NCI-H2196 treated with DMSO at 0.1 percent for 48 hours (cell line): ENCODE measurements around the gene TMF1.

Source experiments
- DNase-seq: peaks from one replicate; lab custom pipeline; 2025; ENCODE audit not compliant: unreplicated experiment; lab: John Stamatoyannopoulos, UW

TMF1 gene, protein sequence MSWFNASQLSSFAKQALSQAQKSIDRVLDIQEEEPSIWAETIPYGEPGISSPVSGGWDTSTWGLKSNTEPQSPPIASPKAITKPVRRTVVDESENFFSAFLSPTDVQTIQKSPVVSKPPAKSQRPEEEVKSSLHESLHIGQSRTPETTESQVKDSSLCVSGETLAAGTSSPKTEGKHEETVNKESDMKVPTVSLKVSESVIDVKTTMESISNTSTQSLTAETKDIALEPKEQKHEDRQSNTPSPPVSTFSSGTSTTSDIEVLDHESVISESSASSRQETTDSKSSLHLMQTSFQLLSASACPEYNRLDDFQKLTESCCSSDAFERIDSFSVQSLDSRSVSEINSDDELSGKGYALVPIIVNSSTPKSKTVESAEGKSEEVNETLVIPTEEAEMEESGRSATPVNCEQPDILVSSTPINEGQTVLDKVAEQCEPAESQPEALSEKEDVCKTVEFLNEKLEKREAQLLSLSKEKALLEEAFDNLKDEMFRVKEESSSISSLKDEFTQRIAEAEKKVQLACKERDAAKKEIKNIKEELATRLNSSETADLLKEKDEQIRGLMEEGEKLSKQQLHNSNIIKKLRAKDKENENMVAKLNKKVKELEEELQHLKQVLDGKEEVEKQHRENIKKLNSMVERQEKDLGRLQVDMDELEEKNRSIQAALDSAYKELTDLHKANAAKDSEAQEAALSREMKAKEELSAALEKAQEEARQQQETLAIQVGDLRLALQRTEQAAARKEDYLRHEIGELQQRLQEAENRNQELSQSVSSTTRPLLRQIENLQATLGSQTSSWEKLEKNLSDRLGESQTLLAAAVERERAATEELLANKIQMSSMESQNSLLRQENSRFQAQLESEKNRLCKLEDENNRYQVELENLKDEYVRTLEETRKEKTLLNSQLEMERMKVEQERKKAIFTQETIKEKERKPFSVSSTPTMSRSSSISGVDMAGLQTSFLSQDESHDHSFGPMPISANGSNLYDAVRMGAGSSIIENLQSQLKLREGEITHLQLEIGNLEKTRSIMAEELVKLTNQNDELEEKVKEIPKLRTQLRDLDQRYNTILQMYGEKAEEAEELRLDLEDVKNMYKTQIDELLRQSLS

DNA sequence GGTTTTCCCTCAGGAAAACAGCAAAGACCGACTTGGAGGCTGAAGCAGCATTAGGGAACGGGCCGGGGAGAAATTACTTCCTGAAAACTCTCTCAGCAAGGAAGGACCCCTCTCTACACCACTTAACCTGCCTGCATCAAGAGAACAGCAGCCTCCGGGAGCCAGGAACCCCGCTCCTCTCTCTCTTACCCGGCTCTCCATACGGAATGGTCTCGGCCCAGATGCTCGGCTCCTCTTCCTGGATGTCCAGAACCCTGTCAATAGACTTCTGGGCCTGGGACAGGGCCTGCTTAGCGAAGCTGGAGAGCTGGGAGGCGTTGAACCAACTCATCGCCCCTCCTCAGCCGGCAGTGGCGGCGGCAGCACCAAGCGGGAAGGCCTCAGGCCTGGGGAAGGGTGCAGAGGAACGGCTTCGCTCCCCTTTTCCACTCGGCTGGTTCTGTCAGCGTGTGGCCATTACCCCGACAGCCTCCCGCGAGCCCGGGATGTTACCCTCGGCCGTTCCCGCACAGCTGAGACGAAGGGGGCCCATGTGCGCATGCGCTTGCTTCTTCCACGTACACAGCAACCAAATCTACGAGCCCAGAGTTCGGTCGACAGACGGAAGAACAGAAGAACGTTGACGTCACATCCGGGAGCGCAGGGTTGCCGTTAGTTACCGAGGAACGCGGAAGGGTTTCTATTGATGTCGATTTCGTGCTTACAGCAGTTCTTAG is at the start of gene TMF1:
Gene TMF1, minus strand, starts transcription at position 578 of the 716 bp plus-strand sequence. Its CDS starts 247 bp downstream, at position 331.
- no peak for DNase-seq

DNA sequence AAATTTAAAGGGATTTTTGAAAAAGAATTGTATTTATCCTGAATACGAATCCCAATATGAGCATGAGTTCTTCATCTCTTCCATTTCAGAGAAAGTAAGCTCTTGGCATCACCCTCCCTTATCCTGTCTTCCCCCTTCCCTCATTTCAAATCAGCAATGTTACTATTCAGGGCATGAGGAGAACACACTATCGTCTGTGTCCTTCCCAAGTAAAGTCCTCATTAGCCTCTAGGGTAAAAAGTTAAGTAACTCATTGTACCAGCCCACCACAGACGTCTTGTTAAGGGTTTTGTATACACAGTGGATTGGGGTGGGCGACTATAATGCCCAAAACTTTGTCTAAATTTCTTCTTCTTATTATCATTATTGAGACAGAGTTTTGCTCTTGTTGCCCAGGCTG is 47.4 kb upstream of the TMF1 start:
- DNase-seq: no peak

DNA sequence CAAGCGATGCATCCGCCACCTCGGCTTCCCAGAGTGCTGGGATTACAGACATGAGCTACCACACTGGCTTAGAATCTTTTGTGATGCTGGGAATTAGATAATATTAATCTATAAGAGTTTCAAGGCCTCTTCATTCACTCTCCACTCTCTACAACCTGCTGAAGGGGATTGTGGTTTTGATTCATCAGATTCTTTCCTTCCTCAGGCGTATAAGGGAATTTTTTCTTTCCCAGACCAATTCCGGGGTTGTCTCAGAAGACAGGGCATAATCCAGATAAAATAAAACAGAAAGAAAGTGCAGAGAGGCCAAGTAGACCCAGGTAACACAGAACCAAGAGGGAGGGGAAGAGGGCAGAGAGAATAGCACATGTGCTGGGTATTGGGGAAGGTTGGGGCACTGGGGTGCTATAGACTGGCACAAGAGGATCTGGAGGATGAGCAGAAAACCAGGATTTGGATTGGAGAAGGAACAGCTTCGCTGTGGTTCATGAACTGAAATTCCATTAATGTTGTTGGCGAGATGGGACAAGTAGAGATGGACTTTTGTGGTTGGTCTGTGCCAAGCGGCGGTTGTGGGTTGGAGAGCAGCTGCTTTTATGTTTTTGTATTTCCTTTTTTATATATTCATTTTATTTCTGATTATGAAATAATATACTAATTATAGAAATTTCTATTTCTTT is 45.4 kb upstream of the TMF1 start:
- DNase-seq: no peak

DNA sequence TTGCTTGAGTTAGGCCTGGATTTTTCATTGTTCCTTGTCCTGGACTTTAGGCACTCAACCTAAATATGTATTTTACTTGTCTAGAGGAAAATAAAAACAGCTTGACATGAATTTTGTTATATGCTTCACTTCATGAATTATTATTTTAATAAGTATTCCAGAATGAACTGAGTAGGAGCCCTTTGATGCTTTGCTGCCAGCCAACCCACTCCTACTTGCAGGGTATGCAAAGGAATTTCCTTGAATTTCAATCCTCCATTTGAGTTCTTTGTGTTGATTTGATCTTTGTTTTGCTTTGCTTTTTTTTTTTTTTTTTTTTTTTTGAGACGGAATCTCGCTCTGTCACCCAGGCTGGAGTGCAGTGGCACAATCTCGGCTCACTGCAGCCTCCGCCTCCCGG is 44.2 kb upstream of the TMF1 start:
- DNase-seq: no peak

DNA sequence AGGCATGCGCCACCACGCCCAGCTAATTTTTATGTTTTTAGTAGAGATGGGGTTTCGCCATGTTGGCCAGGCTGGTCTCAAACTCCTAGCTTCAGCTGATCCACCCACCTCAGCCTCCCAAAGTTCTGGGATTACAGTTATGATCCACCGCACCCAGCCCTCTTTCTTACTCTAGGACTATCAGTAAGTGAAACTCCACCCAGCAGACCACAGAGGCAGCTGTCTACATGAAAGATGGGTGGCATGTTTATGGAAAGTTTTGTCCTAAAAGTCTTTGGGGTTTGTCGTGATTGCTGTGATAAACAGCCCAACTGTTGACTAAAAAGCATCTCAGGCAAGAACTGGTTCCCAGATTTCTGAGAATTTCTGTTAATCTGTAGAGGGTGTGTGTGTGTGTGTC is 43.5 kb upstream of the TMF1 start:
- DNase-seq: no peak

DNA sequence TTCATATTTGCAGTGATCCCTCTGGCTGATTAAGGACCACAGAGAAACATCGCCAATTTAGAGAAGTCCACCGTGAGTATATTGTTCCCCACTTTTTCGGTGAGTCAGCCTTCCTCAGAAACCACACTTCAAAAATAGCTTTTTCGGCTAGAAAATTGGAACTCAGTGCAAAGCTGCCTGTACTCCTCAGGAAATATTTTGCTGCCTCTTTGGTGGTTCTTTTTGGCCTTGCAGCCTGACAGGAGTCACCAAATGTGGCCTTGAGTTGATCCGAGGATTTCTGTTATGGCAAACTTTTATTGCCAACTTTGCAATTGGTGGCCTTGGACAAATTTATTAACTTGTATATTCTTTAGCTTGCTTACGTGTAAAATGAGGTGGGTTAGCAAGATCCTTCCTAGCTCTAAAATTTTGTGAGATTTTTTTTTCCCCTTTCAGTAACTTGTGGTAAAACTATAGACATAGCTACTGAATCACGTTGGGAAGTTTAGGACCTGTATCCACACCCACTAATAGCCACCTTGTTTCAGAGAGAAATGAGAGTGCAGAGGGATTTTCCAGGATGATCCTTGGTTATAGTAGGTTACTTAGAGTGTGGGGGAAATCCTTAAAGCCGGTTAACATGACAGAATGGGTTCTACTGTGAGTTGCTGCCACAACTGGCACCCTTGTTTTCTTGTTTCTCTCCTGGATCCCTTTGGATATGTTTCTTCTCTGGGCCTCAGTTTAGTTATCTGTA is 42.5 kb upstream of the TMF1 start:
- DNase-seq: no peak

DNA sequence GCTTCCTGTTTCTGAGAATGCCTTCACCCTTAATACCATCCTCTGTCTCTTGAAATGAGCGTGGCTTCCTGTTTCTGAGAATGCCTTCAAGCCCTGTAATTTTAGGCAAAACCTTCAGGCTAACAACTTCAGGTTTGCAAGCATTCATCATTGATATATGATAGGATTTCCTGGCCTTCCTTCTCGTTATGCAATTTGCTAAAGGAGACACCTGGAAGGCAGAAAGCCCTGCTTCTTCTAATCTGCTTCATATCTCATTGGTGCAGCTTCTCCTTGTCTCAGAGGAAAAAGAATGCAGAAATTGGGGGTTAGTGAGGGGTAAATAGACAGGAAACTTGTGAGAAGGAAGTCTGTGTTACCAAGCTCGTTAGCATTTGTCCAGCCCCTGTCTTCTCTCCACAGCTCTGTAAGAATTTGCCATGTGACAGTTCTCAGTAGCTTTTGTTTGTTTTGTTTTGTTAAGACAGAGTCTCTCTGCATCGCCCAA is 39.9 kb upstream of the TMF1 start:
- DNase-seq: no peak

DNA sequence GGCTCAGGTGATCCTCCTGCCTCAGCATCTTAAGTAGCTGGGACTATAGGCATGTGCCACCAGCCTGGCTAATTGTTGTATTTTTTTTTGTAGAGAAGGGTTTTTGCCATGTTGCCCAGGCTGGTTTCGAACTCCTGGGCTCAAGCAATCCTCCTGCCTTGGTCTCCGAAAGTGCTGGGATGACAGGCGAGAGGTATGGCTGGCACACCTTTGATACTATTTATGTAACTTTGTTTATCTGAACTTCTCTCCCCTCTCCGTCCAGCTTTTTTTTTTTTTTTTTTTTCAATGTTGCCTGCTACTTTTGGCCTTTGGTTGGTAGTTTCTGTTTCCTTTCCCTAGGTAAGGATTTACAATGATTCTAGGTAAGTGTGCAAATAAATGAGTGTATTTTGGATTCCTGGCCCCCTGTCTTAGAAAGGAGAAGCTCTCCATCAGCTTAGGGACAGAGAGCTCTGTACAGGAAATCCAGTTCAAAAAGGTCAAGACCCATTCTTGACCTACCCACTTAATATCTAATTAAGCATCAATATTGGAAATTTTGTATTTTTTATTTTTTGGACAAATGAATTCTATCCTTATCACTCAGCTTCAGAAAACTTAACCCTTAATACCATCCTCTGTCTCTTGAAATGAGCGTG is 39.4 kb upstream of the TMF1 start:
- DNase-seq: no peak

DNA sequence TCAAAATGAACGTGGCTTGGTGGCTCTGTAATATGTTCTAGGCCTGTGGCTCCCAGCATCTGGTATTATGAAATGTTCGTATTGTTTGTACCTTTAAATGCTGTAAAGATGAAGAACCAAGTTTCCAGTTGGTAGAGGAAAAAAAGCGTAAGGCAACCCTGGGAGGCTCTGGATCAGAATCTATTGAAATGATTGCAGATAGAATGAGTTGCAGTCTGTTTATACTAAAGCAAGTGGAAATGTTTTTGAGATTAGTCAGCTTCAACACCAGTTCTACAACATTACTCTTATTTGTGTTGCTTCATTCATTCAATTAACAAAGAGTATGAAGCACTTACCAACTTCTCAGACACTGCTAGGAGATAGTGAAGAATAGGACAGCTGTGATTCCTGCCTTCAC is 37.9 kb upstream of the TMF1 start:
- DNase-seq: no peak

DNA sequence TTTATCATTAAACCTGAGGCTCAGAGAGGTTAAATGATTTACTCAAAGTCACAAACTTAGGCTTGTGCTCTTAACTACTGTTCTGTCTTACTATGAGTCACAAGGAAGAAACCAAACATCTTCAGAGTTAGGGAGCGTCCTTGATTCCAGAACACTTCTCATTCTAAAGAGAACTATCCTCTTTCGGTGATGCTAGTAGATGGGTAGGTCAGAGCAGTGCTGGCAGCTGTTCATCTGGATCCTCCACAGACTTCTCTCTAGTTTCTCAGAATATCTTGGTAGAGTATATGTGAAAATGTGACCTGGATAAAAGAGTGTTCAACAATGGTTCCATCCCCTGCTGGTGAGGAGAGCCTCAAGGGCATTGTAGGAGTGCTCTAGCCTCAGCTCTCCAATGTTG is 35.9 kb upstream of the TMF1 start:
- DNase-seq: no peak

DNA sequence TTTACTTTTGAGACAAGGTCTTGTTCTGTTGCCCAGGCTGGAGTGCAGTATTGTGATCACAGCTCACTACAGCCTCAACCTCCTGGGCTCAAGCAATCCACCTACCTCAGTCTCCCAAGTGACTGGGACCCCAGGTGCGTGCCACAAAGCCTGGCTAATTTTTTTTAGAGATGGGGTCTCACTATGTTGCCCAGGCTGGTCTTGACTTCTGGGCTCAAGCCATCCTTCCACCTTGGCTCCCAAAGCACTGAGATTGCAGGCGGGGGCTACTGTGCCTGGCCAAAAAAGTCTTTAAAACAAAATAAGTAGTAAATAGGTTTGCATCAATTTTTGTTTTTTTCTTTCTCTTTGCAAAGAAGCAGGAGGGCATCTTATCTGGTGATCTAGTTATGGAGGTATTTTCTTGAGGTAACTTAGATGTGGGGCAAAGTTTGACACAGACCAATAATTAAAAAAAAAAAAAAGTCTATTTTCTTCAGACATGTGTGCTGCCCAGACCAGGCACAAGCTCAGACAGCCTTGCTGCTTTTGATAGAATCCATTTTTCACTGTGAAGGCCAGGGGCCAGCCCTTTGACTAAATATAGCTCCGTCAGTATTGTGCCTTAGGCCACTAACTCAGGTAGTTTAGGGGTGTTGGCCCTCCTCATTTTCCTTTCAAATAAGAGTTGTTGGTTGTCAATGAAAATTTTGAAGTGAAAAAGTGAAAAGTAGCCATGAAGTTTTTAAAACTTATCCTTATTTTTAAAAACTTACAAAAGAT is 35.1 kb upstream of the TMF1 start:
- DNase-seq: no peak

DNA sequence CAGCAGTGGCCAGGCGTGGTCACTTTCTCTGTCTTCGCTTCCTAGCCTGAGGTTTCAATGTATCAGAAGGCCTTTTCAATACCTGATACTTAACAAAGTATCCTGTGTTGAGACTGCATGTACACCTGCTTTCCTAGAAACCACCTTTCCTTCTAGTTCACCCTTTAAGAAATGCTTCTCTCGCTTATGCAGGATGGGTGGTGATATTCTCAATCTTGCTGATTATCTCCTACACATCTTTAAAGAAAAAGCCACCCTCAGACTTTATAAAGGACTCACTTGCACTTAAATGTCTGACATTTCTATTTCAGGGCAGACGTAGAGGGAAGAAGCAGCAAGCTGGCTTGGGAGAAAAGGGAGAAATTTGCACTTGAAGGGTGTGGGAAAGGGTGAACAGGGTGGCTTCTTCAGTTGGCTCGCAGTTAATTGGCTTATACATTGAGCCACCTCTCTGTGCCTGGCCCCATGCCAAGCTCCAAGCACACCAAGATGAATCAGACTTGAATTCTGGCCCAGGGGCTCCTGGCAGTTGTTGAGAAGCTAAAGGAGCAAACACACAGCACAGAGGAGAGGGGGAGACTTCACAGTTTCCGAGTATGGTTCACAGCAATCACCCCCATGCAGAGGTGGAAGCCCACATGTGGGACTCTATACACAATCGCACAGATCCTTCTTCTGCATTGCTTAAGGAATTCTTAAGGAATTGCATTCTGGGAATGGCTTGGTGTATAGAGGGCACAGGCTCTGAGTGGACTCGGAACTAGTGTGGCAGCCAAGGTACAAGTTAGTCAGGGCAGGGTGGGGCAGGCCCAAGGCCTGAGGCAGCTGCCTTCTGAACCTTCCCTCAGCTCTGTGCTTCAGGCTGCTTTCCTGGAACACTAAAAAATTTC is 33.9 kb upstream of the TMF1 start:
- peak; percentile 2 for DNase-seq

DNA sequence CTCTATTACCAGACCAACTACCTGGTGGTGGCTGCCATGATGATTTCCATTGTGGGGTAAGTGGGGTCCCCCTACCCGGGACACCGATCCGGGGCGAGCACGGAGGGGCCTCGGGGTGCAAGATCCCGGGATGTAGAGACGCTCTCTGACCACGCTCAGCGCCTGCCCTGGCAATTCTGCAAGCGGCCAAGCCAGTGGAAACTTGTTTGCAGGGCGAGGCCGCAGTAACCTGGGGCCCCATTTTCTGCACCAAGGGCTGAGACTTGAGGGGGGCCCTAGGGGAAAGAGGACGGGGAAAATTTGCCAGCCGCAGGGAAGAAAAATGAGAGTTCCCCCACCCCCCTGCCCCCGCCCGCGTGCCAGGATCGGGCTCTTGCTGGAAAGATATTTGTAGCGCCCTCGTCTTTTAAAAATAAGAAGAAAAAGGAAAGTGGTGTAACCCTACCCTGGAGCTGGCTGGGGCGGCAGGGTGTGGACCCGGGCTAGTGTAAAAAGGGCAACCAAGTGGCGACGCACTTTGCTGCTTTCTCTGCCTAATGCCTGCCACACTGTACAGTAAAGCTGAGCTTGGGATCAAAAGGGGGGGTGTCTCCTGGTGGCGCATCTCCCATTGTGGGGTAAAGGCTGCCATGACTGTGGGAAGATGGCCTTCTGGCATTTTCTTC is 33.2 kb upstream of the TMF1 start:
- DNase-seq: no peak

DNA sequence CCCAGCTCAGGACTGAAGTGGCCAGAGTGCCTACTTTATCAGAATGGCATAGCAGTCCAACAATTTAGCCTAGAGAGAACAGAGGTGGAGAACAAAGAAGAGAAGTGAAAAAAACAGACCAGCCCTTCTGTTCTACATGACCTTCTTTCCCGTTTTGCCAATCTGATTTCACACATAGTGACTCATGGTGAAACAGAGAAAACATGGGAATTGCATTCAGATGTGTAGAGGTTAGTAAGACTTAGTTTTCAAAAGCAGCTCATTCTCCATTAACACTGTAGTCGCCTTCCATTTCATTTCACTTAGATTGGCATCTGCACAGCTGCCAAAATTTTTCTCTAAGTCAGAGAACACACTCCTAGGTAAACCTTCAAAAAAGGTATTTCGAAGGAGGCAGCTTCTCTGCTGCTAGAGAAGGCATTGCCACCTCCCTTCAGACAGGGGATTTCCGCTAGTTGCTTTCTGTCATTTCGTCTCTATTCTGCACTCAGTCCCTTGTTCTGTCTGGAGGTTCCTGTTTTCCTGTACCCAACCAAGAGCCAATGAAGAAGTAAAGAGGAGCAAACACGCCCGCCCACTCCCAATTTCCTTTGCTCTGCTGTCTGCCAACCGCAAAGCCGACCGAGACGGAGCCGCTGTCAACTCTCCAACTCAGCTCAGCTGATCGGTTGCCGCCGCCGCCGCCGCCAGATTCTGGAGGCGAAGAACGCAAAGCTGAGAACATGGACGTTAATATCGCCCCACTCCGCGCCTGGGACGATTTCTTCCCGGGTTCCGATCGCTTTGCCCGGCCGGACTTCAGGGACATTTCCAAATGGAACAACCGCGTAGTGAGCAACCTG is 32.4 kb upstream of the TMF1 start, which contains the start of gene ARL6IP5:
Gene ARL6IP5, plus strand, starts transcription at position 612 of the 842 bp plus-strand sequence. Its CDS starts 111 bp downstream, at position 723.
- peak; percentile 65 for DNase-seq

DNA sequence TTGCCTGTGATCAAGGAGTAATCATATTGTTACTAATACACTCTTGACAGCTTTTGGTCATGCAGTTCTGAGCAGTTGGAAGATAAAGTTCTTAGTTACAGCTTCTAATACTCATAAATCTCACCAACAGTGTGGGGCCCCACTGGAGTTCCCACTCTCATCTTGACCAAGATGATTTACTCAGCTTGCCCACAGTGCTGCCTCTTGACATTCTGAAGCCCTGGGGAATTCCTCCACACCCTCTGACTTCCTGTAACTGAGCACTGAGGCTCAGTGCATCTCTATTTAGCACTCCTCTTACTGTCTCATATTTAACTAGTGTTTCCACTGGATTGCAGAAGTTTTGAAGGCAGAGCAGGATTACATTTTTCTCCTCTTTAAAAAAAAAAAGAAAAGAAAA is 30.7 kb upstream of the TMF1 start:
- DNase-seq: no peak

DNA sequence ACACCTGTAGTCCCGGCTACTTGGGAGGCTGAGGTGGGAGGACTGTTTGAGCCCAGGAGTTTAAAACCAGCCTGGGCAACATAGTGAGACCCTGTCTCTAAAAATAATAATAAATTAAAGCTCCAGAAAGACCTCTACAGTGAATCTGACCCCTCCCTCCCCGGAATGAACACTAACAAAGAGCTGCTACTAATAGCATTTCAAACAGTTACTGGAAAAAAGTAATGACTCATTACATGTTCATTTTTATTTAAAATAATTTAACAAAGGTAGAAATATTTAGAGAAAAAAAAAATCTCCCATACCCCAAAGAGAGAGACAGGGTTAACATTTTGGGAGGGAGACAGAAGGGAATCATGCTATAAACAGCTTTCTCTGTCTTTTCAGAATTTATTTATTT is 30.2 kb upstream of the TMF1 start:
- no peak for DNase-seq
